Measurements from ENCODE around the gene GCLM.

Gene GCLM

GRCh38 chr1:93910305-93910704 is 1.1 kb upstream of the GCLM start:
- H3K79me2 ChIP-seq (ENCODE audit: insufficient read depth, low read length): peaks cover 32% of the 10 kb centered on the region
- no peaks in the 10 kb centered on the region for H3K9me3 ChIP-seq (ENCODE audit: insufficient read depth, low read length)
- H3K27me3 ChIP-seq (ENCODE audit: low read length): no peaks in the 10 kb centered on the region
- no peaks in the 10 kb centered on the region for H3K9me2 ChIP-seq (replicated peaks; ENCODE audit: insufficient read depth, low read length)
- H3K27ac ChIP-seq (ENCODE audit: low read depth, low read length): no peak overlapping the region
- no peaks in the 10 kb centered on the region for H4K20me1 ChIP-seq (ENCODE audit: low read depth, low read length)
- H3K4me3 ChIP-seq (ENCODE audit: insufficient read depth, low read length, poor library complexity, severe bottlenecking): no peak overlapping the region
- H3K9ac ChIP-seq (ENCODE audit: low read length): no peak overlapping the region
- H3K4me2 ChIP-seq (ENCODE audit: low read depth, low read length, poor library complexity, severe bottlenecking): peak overlapping the region; percentile 66
- H2AFZ ChIP-seq (ENCODE audit: low read depth, low read length, severe bottlenecking): peak overlapping the region; percentile 89
- H3F3A ChIP-seq (ENCODE audit: insufficient read depth): peaks cover 16% of the 10 kb centered on the region; the same call in 1 of the 2 replicates
- H3K36me3 ChIP-seq (ENCODE audit: low read length): no peaks in the 10 kb centered on the region
- no peak for TF ChIP-seq CTCF (IDR thresholded peaks at IDR 0.05; ENCODE audit: insufficient read depth, low read length, poor library complexity, severe bottlenecking)

GRCh38 chr1:93908394-93909145 is 660 bp downstream of the GCLM start:
- no peaks in the 10 kb centered on the region for H3K9me3 ChIP-seq (ENCODE audit: insufficient read depth, low read length)
- peaks cover 24% of the 10 kb centered on the region; the same call in 1 of the 2 replicates for H3F3A ChIP-seq (ENCODE audit: insufficient read depth)
- H3K9ac ChIP-seq (ENCODE audit: low read length): peak overlapping the region; percentile 83
- no peaks in the 10 kb centered on the region for H3K27me3 ChIP-seq (ENCODE audit: low read length)
- H3K79me2 ChIP-seq (ENCODE audit: insufficient read depth, low read length): peaks cover 49% of the 10 kb centered on the region
- no peak for TF ChIP-seq CTCF (IDR thresholded peaks at IDR 0.05; ENCODE audit: insufficient read depth, low read length, poor library complexity, severe bottlenecking)
- no peak for TF ChIP-seq EZH2phosphoT487 (conservative IDR thresholded peaks at IDR 0.05; ENCODE audit: low read length)
- no peaks in the 10 kb centered on the region for H4K20me1 ChIP-seq (ENCODE audit: low read depth, low read length)
- H3K36me3 ChIP-seq (ENCODE audit: low read length): no peaks in the 10 kb centered on the region
- peak overlapping the region; percentile 39 for H2AFZ ChIP-seq (ENCODE audit: low read depth, low read length, severe bottlenecking)
- H3K4me2 ChIP-seq (ENCODE audit: low read depth, low read length, poor library complexity, severe bottlenecking): peak overlapping the region; percentile 66
- no peaks in the 10 kb centered on the region for H3K9me2 ChIP-seq (replicated peaks; ENCODE audit: insufficient read depth, low read length)
- H3K27ac ChIP-seq (ENCODE audit: low read depth, low read length): peak overlapping the region; percentile 60
- H3K4me3 ChIP-seq (ENCODE audit: insufficient read depth, low read length, poor library complexity, severe bottlenecking): peak overlapping the region; percentile 65

GRCh38 chr1:93907718-93908117 is 1.5 kb downstream of the GCLM start:
- Histone ChIP-seq H3K4me3 (ENCODE audit: insufficient read depth, low read length, poor library complexity, severe bottlenecking) (peak overlapping the region; percentile 65), H3K9me3 (ENCODE audit: insufficient read depth, low read length) (no peaks in the 10 kb centered on the region), H3K36me3 (ENCODE audit: low read length) (no peaks in the 10 kb centered on the region), H3K9me2 (replicated peaks; ENCODE audit: insufficient read depth, low read length) (no peaks in the 10 kb centered on the region), H3K27ac (ENCODE audit: low read depth, low read length) (no peak overlapping the region), H3K79me2 (ENCODE audit: insufficient read depth, low read length) (peaks cover 51% of the 10 kb centered on the region), H2AFZ (ENCODE audit: low read depth, low read length, severe bottlenecking) (no peak overlapping the region), H4K20me1 (ENCODE audit: low read depth, low read length) (no peaks in the 10 kb centered on the region), H3K9ac (ENCODE audit: low read length) (peak overlapping the region; percentile 83), H3K27me3 (ENCODE audit: low read length) (no peaks in the 10 kb centered on the region), H3F3A (ENCODE audit: insufficient read depth) (peaks cover 24% of the 10 kb centered on the region; the same call in 1 of the 2 replicates), H3K4me2 (ENCODE audit: low read depth, low read length, poor library complexity, severe bottlenecking) (peak overlapping the region; percentile 66)
- TF ChIP-seq CTCF (IDR thresholded peaks at IDR 0.05; ENCODE audit: insufficient read depth, low read length, poor library complexity, severe bottlenecking) (no peak), EZH2phosphoT487 (conservative IDR thresholded peaks at IDR 0.05; ENCODE audit: low read length) (no peak)

Data from SU-DHL-6 (cell line).